ENCODE results near the gene IREB2.

Gene IREB2

DNA sequence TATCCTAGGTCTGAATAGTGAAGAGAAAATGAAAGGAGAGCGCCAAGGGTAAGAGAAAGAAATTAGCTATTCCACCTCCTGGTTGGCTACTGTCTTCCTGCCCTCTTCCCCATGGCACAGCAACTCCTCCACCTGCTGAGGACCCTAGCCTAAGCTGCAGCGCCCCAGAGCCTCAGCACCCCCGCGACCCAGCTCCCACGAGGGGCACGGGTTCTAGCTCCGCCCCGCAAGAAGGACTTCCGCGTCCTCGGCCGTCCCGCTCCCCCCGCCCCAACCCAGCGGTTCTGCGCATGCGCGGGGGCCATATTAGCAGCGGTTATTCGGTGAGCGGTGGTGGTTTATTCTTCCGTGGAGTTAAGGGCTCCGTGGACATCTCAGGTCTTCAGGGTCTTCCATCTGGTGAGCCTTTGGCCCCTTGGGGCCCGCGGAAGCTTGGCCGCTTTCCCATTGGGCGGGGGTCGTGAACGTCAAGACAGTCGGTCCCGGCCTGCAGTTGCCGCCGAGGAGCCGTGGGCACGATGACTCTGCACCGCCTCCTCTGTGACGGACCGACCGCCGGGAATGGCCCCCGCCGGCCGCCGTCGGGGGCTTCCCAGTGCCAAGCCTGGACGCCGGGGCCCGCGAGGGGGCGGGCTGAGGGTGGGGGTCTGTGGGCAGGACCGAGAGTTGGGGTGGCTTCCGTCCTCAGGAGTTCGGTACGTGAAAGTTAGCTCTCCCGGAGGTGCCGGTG is 102.3 kb downstream of the IREB2 start, which contains the start of gene PSMA4:
Gene PSMA4 (plus strand): TSS at position 304 of the 730 bp plus-strand sequence. CDS start 1,484 bp downstream, outside the sequence.
- in situ Hi-C loops (cut with MboI; ENCODE audit: low sequenced_read_pairs) = no loop called here

GRCh38 chr15:78540871-78541743 is 103.1 kb downstream of the IREB2 start:
- in situ Hi-C loops (cut with MboI; ENCODE audit: low sequenced_read_pairs) = no loop called here

DNA sequence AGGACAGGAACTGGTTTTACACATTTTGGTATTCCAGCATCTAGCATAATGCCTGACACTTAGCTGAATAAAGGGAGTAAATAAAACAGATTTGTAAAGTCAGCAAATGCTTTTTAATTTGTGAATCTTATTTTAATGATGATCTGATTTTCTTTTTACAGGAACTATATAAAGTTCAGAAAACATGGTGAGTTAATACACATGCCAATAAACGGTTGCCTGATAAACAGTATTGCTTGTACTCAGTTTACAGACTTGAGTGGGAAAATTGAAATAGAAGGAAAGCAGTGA is 103.7 kb downstream of the IREB2 start:
- in situ Hi-C loops (cut with MboI; ENCODE audit: low sequenced_read_pairs) = no loop called here

DNA sequence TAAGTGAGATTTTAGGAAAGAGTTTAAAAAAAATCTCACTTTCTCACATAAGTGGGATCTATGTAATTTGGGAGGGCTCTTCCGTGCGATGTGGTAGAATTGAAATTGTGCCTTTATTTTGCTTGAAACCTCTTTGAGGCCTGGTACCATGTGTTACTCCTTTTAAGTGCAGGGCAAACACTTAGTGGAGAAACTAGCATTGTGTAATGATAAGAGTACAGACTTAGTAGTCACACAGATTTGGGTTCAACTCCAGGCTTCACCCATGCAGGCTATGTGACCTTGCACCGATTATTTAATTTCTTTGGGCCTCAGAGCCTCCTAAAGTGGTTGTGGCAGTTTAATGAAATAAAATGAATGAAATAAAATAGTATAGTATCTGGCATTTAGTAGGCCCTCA is 104.6 kb downstream of the IREB2 start:
- in situ Hi-C loops (cut with MboI; ENCODE audit: low sequenced_read_pairs) = no loop called here

DNA sequence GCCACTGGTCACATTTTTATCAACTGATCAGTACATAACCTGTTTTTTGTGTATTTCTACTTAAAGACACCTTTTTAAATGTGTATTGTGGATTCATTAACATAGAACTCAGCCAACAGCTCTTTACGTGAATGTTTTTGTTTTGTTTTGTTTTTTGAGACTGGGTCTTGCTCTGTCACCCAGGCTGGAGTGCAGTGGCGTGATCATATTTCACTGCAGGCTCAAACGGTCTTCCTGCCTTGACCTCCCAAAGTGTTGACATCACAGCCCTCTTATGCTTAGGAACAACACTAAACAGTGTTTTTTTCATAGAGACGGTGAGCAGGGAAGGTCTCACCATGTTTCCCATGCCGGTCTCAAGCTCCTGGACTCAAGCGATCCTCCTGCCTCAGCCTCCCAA is 112.2 kb downstream of the IREB2 start:
- in situ Hi-C loops (cut with MboI; ENCODE audit: low sequenced_read_pairs) = no loop called here

- in situ Hi-C loops (cut with MboI; ENCODE audit: low sequenced_read_pairs) = no loop called here
These were observed 112.8 kb downstream of the IREB2 start for GRCh38 chr15:78550815-78551214.

Measured in HL-60/S4 (cell line).